Forelimb muscle (tissue), 1 donor: ENCODE data around the gene SCP2. TPM values are rescaled to one million over a fixed set of nuclear protein-coding genes. Genes with fewer than 3 reads are reported as not detected.

Experiments used
- DNase-seq: peaks from one replicate; pipeline ENCODE4 v3.0.0-alpha.2; 2013; ENCODE audit warnings: low read depth
- polyA plus RNA-seq: library from polyadenylated mRNA; unstranded; fragments of 120-200 nt; gene quantifications from one replicate; pipeline ENCODE4 v1.2.1, GENCODE V29; 2013; ENCODE audit not compliant: insufficient read length

The SCP2 gene
- polyA plus RNA-seq, 1 donor, result 80.1 TPM

DNA sequence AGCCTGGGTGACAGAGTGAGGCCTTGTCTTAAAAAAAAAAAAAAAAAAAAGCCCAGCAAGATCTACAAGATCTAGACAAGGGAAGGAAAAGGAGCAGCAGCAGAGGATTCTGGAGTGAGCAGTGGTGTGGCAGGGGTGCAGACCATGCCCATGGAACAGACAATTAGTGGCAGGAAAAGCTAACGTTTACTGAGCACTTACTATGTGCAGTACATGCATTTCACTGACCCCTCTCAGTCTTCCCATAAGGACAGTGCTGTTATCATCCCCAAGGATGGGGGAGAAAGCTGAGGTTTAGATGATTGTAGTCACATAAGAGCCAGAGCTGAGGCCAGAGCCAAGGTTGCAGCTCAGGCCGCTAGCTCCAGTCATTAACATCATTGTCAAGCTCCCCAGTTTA, 140.8 kb downstream of the SCP2 start:
- no peak for DNase-seq

DNA sequence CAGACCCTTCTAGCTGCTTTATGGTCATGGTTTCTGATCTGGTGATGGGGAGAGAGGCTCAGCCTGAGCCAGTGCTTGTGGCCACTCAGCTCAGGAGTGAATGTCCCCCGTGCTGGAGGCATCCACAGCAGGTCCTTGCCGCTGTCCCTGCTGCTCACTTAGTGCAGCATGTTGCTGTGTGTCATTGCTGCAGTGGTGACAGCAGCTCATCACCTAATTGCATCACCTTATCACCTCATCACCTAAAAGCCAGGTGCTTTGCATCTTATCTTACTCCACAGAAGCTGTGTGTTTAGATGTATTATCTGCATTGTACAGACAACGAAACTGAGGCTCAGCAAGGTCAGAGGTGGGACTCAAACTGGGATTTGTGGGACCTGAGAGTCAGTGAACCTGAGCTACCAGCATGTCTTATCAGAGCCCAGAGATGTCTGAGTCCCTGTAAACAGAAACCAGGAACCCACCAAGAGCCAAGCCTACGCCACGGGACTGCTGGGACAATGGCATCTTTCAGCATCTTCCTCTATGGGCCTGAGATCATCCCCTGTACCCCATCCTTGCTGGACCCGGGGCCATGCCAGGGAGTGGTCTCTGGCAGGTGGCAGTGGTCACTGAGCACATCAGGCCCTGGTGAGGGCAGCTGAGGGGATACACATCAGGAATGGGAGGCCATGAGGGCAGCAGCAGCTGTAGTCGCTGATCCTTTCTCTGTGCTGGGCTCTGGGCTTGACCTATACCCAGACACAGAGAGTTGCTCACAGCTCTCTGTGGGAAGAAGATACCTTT, 141.4 kb downstream of the SCP2 start:
- DNase-seq, result no peak

DNA sequence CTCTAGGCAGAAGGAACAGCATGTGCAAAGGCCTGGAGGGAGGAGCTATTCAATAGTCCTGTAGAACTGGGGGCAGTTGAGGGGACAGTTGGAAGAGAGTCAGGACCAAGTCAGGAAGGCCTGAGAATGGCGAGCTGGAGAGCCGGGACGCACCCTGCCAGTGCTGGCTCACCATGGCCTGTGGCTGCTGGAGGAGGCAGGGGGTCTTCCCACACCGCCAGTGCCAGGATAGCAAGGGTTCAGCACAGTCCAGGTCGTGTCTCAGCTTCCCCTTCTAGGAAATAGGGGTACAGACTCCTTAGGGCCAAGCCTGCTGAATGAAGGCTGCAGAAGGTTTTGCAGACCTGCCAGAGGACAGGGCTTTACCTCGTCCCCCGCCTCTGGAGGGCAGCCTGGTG, 142.2 kb downstream of the SCP2 start:
- DNase-seq, result no peak

DNA sequence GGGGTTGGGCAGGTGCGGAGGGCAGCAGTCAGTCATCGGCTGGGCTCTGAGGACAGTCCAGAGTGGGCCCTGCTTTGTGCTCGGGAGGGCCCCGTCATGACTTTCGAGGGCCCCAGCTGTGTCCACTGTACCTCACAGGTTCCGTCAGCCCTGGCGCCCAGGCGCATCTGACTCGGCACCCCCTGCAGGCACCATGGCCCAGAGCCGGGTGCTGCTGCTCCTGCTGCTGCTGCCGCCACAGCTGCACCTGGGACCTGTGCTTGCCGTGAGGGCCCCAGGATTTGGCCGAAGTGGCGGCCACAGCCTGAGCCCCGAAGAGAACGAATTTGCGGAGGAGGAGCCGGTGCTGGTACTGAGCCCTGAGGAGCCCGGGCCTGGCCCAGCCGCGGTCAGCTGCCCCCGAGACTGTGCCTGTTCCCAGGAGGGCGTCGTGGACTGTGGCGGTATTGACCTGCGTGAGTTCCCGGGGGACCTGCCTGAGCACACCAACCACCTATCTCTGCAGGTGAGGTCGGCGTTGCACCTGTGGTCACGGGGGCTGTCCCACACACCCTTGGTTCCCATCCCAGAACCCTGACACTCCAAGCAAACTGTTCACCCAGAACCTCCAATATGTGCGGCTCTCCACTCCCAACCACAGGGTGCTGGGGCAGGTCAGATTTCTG, 142.7 kb downstream of the SCP2 start:
- DNase-seq, result no peak

DNA sequence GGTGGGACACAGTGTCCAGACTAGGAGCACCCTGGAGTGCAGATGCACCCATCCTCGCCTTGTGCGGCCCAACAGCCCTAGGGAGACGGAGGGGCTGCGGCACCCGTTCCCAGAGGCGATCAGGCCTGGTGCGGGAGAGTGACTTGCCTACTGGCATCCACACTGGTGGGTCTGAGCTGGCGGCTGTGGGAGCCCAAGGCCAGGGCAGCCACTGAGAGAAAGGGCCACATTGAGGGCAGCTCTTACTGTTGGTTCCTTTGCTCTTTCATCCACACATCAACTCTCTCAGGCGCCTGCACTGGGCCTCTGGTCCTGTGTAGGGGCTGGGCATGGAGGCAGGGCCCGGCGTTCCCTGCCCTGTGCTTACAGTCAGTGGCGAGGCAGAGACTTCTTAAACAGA, 143.5 kb downstream of the SCP2 start:
- no peak for DNase-seq

DNA sequence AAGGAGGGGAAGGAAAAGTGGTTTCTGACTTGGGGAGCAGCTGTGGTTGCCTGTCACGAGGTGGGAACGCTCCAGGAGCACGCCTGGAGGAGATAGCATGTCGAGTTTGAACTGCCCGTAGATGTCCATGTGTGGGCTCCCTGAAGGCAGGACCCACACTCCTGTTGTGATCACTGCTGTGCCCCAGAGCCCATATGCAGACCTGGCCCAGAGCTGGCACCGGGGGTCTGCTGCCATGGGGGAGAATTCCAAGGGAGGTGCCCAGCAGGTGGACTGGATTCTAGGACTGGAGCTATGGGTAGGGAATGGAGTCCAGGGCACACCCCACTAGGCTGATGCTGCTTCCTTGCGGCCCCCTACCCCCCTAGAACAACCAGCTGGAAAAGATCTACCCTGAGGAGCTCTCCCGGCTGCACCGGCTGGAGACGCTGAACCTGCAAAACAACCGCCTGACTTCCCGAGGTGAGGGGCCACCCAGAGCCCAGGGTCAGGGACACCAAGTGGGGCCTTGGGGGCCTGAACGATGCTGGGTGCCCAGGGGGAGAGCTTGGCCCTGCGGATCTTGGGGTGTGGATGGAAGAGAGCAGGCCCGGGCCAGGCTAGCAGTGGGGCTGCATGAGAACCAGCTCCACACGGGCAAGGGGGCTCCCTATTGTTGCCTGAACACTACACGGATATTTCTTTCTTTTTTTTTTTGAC, 144.2 kb downstream of the SCP2 start:
- no peak for DNase-seq

DNA sequence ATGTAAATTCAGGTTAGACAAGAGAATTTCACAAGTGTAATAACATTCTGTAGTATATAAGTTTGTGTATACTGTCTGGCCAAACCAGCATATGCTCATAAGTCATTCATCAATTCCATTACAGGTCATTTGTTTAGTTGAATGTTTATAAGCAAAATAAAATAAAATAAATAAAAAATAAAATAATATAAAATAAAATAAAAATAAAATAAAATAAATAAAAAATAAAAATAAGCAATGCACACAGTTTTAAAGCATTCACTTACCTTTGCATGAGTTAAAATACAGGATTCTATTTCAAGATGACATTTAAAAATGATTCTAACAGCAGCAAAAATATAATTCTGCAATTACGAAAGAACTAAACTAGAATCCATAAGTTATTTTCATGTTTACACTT, 144.8 kb downstream of the SCP2 start:
- no peak for DNase-seq

DNA sequence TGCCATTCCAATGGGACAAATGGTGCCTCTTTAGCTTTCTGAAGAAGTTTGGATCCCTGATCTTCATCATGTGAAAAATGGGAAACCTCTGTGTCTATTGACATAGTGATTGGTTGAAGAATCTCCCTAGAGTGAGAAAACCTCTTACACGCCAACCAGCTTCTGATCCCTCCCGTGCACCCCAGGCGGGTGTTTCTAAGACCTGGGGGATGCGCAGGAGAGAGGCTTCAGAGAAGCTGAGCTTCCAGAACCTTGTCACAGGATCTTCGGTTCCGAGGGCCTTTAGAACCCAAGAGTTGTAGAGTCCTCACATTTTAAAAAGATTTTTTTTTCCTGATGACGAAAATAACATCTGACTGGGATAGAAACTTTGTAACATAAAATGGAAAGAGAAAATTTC, 146.2 kb downstream of the SCP2 start:
- DNase-seq, result no peak

DNA sequence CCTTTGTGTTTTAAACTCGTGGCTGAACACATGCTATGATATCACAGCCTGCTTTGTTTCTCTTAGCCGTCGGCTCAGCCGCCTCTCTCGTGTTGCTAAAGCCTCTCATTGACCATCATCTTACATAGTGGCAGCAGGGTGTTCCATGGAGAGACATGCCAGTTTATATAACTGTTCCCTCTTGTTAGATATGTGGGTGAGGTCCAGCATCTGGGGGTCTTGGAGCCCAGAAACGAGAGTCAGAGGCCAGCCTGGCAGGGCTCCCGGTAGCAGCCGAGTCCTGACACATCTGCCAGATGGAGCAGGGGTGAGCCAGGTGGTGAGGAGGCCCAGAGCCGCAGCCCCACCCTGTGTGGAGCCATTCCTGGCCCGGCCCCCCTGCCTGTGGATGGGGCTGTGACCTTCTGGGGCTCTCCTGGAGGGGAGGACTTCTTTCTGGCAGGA, 146.8 kb downstream of the SCP2 start:
- DNase-seq, result no peak

DNA sequence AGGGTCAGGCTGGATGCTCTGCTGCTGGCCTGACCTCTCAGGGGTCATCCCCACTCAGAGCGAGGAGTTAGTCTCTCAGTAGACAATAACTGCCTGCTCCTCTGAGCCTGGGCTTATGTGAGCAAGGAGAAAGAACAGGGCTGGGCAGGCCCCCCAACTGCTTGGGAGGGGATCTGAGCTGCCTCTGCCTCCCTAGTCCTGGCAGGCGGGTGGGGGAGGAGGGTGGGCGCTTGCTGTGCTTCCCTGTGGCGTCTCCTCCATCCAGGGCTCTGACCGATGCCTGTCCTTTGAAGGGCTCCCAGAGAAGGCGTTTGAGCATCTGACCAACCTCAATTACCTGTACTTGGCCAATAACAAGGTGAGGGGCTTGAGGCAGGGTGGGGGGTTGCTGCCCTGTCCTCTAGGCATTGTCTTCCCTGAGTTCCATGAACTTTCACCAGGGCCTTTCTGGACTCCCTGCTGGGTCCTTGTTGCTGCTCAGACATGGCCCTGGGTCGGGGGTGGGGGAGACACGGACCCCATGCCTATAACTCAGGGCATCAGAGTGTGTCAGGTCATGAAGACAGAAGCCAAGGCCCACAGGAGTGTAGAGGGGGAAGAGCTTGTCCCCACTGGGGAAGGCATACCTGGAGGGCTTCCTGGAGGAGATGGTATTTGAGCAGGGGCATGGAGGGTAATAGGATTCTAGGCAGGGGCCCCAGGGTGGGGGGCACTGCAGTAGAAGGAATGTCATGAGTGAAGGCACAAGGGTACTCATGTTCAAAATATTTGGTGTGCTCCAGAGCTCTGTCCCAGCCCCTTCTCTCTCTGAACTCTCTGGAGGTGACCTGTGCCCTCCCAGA, 147.5 kb downstream of the SCP2 start:
- DNase-seq, result no peak

DNA sequence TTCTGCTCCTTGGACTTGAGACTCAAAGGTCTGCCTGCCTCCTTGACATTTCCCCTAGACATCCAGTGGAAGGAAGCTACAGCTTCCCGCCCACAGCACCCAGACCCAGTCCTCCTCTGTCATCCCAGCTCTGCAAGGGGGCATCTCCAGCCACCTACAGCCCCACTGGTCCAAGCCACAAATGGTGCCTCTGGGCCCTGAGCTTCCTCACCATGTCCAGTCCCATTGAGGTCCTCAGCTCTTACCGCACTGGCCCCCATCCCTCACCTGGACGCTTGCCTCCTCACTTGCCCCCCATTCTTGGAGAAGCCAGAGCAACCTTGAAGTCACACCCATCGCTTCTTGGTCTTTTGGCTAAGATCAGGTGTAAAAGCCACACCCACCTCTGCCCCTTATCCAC, 148.1 kb downstream of the SCP2 start:
- no peak for DNase-seq

DNA sequence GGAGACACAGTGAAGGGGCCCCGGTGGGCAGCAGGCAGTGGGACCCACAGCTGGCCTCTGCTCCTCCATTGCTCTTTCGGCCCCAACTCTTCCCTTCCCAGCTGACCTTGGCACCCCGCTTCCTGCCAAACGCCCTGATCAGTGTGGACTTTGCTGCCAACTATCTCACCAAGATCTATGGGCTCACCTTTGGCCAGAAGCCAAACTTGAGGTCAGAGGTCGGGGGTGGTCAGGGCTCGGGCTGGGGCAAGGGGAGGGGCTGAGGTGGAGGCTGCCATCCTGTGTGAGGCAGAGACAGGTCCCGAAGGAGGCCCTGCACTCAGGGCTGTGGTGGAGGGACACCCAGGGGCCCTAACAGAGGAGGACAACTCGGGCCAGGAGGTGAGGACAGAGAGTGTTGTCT, 148.7 kb downstream of the SCP2 start:
- no peak for DNase-seq

DNA sequence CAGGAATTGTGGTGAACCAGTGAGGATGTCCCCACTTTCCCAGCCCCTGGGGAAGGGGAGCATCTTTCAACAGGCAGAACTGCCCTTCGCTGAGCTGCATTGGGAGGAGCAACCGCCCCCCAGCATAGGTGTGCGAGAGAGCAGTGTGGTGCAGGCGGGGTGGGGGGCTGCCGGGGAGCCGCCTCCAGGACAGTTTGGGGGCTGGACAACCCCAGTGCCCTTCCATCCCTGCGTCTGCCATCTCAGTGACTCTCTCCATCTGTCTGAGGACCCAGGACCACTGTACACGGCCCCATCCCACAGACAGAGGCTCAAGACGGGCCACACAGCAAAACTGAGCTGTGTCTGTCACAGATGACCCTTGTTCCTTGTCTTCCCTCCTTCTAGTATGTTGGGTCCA, 149.1 kb downstream of the SCP2 start:
- DNase-seq, result no peak

DNA sequence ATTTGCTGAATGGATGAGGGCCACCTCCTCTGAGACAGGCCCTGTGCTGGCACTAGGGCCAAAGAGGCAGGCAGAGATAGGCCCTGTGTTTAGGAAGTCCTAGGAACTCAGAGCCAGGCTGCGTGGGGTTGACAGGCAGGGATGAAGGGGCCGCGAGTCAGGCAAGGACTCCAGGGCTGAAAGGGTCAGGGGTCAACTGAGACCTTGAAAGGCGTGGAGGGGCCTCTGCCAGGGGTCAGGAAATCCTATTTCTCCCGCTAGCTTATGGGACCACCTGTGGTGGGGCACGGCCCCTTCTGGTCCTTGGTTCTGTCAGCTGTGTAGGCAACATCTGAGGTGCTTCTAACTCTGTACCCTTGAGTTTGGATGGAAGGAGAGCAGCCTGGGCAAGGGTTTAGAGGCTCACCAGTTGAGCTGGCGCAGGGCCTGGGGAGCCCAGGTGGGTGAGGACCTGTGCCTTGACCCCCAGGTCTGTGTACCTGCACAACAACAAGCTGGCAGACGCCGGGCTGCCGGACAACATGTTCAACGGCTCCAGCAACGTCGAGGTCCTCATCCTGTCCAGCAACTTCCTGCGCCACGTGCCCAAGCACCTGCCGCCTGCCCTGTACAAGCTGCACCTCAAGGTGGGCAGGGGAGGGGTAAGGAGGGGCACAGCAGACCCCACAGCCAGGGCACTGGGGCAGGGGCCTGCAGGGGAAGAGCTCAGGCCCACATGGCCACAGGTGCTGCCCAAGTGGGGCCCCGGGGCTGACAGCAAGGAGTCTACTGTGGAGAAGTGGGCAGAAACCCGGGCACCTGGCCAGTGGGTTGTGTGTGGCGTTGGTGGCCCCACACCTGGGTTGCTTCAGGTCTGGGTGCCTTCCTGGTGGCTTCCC, 149.9 kb downstream of the SCP2 start:
- DNase-seq, result no peak

DNA sequence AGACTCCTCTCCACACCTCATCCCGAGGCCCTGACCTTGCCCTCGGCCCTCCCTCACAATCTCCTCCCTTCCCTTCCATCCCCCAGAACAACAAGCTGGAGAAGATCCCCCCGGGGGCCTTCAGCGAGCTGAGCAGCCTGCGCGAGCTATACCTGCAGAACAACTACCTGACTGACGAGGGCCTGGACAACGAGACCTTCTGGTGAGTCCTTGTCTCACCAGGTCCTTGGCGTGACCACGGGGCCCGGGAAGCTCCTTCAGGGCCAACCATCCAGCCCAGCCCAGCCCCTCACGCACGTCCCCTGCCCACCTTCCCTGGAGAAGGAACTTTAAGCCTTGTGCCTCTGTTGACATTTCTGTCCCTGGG, 150.5 kb downstream of the SCP2 start:
- no peak for DNase-seq

DNA sequence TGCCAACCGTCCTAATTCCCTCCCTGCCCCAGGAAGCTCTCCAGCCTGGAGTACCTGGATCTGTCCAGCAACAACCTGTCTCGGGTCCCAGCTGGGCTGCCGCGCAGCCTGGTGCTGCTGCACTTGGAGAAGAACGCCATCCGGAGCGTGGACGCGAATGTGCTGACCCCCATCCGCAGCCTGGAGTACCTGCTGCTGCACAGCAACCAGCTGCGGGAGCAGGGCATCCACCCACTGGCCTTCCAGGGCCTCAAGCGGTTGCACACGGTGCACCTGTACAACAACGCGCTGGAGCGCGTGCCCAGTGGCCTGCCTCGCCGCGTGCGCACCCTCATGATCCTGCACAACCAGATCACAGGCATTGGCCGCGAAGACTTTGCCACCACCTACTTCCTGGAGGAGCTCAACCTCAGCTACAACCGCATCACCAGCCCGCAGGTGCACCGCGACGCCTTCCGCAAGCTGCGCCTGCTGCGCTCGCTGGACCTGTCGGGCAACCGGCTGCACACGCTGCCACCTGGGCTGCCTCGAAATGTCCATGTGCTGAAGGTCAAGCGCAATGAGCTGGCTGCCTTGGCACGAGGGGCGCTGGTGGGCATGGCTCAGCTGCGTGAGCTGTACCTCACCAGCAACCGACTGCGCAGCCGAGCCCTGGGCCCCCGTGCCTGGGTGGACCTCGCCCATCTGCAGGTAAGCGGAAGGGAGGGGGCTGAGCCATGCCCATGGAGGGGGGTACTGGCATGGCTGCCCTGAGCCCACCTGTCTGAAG, 151.4 kb downstream of the SCP2 start:
- no peak for DNase-seq

DNA sequence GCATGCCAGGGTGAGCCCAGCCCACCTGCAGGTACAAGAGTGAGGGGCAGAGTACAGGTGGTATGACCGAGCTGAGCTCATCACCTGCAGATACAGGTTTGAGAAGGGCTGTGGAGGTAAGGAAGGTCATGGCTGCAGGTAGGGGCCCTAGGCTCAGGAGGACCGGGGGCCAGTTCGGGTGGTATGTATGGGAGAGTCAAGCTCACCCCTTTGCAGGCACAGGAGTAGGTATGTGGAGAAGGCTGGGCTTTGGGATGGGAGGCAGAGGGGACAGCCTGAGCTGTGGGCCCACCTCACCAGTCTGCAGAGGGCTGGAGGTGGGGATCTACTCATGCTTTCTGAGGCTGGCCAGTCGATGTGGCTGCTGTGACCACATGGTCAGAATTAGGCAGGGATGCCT, 152.2 kb downstream of the SCP2 start:
- DNase-seq, result no peak

DNA sequence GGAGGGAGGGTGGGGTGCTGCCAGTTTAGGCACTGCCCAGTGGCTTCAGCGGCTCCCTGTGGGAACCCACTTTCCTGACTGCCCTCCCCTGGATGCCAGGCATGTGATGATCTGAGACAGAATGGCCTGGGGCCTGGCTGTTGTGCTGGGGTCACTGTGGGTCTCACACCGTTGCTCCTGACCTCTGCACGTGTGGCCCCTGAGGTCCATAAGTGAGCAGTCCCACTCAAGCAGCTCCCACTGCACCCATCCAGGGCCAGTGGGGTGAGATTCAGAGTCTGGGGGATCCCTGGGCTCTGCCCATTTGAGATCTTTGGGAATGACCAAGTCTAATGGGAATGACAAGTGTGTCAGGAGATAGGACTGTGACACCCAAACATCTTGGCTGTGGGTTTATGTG, 153.0 kb downstream of the SCP2 start:
- no peak for DNase-seq

DNA sequence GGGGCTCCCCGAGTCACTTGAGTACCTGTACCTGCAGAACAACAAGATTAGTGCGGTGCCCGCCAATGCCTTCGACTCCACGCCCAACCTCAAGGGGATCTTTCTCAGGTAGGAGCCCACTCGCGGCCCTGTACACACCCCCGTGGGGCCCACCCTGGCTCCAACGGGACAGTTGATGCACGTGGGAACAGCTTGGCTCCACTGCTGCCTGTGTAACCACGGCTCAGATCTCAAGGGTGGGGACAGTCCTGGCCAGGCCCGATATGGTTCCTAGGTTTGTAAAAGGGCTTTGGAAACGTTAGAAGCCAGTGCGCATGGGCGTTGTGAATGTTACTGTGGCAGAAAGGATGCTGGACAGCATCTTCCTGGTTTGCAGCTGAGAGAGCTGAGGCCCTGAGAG, 153.7 kb downstream of the SCP2 start:
- no peak for DNase-seq

DNA sequence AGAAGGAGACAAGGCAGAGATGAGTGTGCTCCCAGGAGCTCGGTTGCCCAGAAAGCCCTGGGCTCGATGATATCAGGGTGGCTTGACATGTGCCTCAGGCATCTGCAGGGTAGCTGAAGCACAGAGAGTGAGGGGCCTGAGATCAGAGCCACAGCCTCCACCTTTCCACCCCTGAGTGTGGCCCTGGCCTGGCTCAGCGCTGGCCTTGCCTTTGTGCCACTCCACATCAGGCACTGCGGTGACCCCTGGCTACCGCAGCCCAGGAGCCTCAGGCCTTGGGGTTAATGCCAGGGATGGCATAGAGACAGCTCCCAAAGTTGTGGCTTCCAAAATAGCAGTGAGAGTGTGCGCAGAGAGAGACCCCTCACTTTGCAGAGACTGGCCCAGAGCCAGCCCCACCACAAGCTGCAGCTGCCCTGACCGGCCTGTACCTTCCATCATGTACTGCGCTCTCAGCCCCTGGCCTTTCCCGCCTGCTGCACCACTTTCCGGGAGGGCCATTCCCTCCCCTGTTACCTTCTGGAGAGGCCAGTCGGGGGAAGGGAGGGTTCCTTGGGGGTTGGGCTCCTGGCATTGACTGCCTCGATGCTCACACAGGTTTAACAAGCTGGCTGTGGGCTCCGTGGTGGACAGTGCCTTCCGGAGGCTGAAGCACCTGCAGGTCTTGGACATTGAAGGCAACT, 154.4 kb downstream of the SCP2 start:
- DNase-seq, result no peak
